Naive thymus-derived CD8-positive, alpha-beta T cell (primary cell): Measurements from ENCODE around the gene POC1A. TPM values are rescaled to one million over a fixed set of nuclear protein-coding genes. Genes with fewer than 3 reads are reported as not detected.
A peak's percentile ranks its signal among the peaks of the same experiment; 100 is the strongest.

Experiments used
- ATAC-seq, 2 donors: fragments of 150-1000 bp; cut with Tn5 transposase in 1 of 2; sonication (Bioruptor Pico), chemical (Tn5 transposase) in 1 of 2; 1 replicate in 1 of 2; 2 replicates in 1 of 2; pipeline ENCODE4 v1.10.0; 2021; ENCODE audit warnings: mild to moderate bottlenecking in 2 of 2, moderate library complexity in 2 of 2
- POLR2A ChIA-PET: fragments of 350-600 bp; sonication (Branson Sonifier 250); formaldehyde crosslinking; loops from one replicate; lab custom pipeline; 2021; ENCODE audit warnings: antibody characterized with exemption; lab: Charles Lee
- DNase-seq, 10 donors: peaks; one replicate each; pipeline versions ENCODE4 v3.0.0 to v3.0.0-alpha.2; 2020 to 2022
- H3K27ac Mint-ChIP-seq, 10 donors: one replicate each; pipeline ENCODE4 v1.8.0; 2020 to 2022; ENCODE audit warnings: mild to moderate bottlenecking in 10 of 10, mixed read lengths in 10 of 10, moderate library complexity in 4 of 10, inconsistent platforms in 1 of 10
- H3K27me3 Mint-ChIP-seq, 5 donors: one replicate each; pipeline ENCODE4 v1.8.0; 2021 to 2022; ENCODE audit warnings: mixed read lengths in 5 of 5
- H3K36me3 Mint-ChIP-seq, 3 donors: one replicate each; pipeline ENCODE4 v1.8.0; 2020 to 2022; ENCODE audit warnings: mixed read lengths in 3 of 3, mild to moderate bottlenecking in 2 of 3, inconsistent platforms in 1 of 3
- H3K4me1 Mint-ChIP-seq, 4 donors: one replicate each; pipeline ENCODE4 v1.8.0; 2021 to 2022; ENCODE audit warnings: mixed read lengths in 4 of 4
- H3K4me3 Mint-ChIP-seq, 10 donors: one replicate each; pipeline ENCODE4 v1.8.0; 2020 to 2022; ENCODE audit warnings: mild to moderate bottlenecking in 10 of 10, mixed read lengths in 10 of 10, moderate library complexity in 6 of 10, inconsistent platforms in 1 of 10
- H3K9me3 Mint-ChIP-seq, 9 donors: one replicate each; pipeline ENCODE4 v1.8.0; 2020 to 2022; ENCODE audit warnings: mixed read lengths in 9 of 9, mild to moderate bottlenecking in 3 of 9, inconsistent platforms in 1 of 9, moderate library complexity in 1 of 9
- polyA plus RNA-seq, 3 donors: library from polyadenylated mRNA; unstranded; fragments of 300-500 nt; fragmentation: Illumina TruSeq; gene quantifications; one replicate each; pipeline ENCODE4 v1.2.3, GENCODE V29; 2021
- total RNA-seq, 8 experiments: library from RNA in 2 of 8; stranded (reverse) in 2 of 8; gene quantifications; one replicate each; pipeline ENCODE4 v1.2.3 and lab custom pipeline; 2021 to 2026

POC1A gene
- total and polyA plus RNA-seq, 5 experiments from 2014 or later: 0.28 to 1.9 (median 1.1) TPM

- no peak for ATAC-seq
- no peaks in the 10 kb centered on the region for H3K36me3 Mint-ChIP-seq
- no peaks in the 10 kb centered on the region for H3K9me3 Mint-ChIP-seq
- DNase-seq: no peak
- H3K27ac Mint-ChIP-seq: peak overlapping the region in 3 of 10 donors; percentile 28 to 85 (median 56)
- peaks cover 0 to 2% (median 0%) of the 10 kb centered on the region in 5 donors for H3K27me3 Mint-ChIP-seq
- H3K4me3 Mint-ChIP-seq: no peak overlapping the region
- POLR2A ChIA-PET: interaction anchor here (0.5 to 1.4 kb wide), 3 partner anchors 12 to 96 kb away, joined by 3 to 5 read pairs (median 3); partner anchors contain the start of gene ABHD14B
- peaks cover 6 to 27% (median 13%) of the 10 kb centered on the region in 4 donors for H3K4me1 Mint-ChIP-seq
Observed at GRCh38 chr3:52069855-52070254, 84.4 kb downstream of the POC1A start.

GRCh38 chr3:52069135-52069534 is 85.1 kb downstream of the POC1A start:
- DNase-seq: no peak
- Mint-ChIP-seq H3K36me3 (no peaks in the 10 kb centered on the region), H3K27me3 (peaks cover 0 to 2% (median 0%) of the 10 kb centered on the region in 5 donors), H3K9me3 (no peaks in the 10 kb centered on the region), H3K4me3 (no peak overlapping the region), H3K27ac (peak overlapping the region in 1 of 10 donors; percentile 43), H3K4me1 (peaks cover 6 to 27% (median 13%) of the 10 kb centered on the region in 4 donors)
- POLR2A ChIA-PET: interaction anchor here (0.5 to 1.4 kb wide), 3 partner anchors 12 to 96 kb away, joined by 3 to 5 read pairs (median 3); partner anchors contain the start of gene ABHD14B
- no peak for ATAC-seq

- ATAC-seq (no peak), DNase-seq (no peak)
- H3K4me3 Mint-ChIP-seq: no peak overlapping the region
- no peaks in the 10 kb centered on the region for H3K36me3 Mint-ChIP-seq
- H3K9me3 Mint-ChIP-seq: no peaks in the 10 kb centered on the region
- peaks cover 0 to 2% (median 0%) of the 10 kb centered on the region in 5 donors for H3K27me3 Mint-ChIP-seq
- no peak overlapping the region for H3K27ac Mint-ChIP-seq
- peaks cover 6 to 27% (median 13%) of the 10 kb centered on the region in 4 donors for H3K4me1 Mint-ChIP-seq
- POLR2A ChIA-PET: interaction anchor here (1.0 to 1.4 kb wide), 2 partner anchors 11 to 63 kb away, joined by 3 to 5 read pairs; no protein-coding TSS in a partner anchor
Observed at GRCh38 chr3:52068730-52069129, 85.5 kb downstream of the POC1A start.

GRCh38 chr3:52068055-52068571 is 86.1 kb downstream of the POC1A start:
- DNase-seq: no peak
- Mint-ChIP-seq H3K9me3 (no peaks in the 10 kb centered on the region), H3K27me3 (peaks cover 0 to 2% (median 0%) of the 10 kb centered on the region in 5 donors), H3K4me1 (peaks cover 6 to 27% (median 13%) of the 10 kb centered on the region in 4 donors), H3K36me3 (no peaks in the 10 kb centered on the region), H3K27ac (no peak overlapping the region), H3K4me3 (no peak overlapping the region)
- POLR2A ChIA-PET: interaction anchor here (1.6 kb wide), 1 partner anchor 11 kb away, joined by 5 read pairs; no protein-coding TSS in a partner anchor
- no peak for ATAC-seq

- DNase-seq (no peak), ATAC-seq (no peak)
- POLR2A ChIA-PET: interaction anchor here (0.7 to 1.6 kb wide), 2 partner anchors 10 to 13 kb away, joined by 3 to 5 read pairs; no protein-coding TSS in a partner anchor
- H3K27ac Mint-ChIP-seq: peak overlapping the region in 1 of 10 donors; percentile 29
- peaks cover 0 to 2% (median 0%) of the 10 kb centered on the region in 5 donors for H3K27me3 Mint-ChIP-seq
- H3K4me3 Mint-ChIP-seq: no peak overlapping the region
- H3K9me3 Mint-ChIP-seq: no peaks in the 10 kb centered on the region
- H3K36me3 Mint-ChIP-seq: no peaks in the 10 kb centered on the region
- peaks cover 6 to 25% (median 13%) of the 10 kb centered on the region in 4 donors for H3K4me1 Mint-ChIP-seq
Observed at GRCh38 chr3:52067526-52067925, 86.7 kb downstream of the POC1A start.

- DNase-seq (no peak), ATAC-seq (no peak)
- POLR2A ChIA-PET: interaction anchor here (0.7 to 1.6 kb wide), 3 partner anchors 10 to 51 kb away, joined by 3 to 5 read pairs (median 3); no protein-coding TSS in a partner anchor
- H3K9me3 Mint-ChIP-seq: no peaks in the 10 kb centered on the region
- H3K4me3 Mint-ChIP-seq: no peak overlapping the region
- peaks cover 0 to 2% (median 0%) of the 10 kb centered on the region in 5 donors for H3K27me3 Mint-ChIP-seq
- H3K4me1 Mint-ChIP-seq: peaks cover 1 to 20% (median 10%) of the 10 kb centered on the region in 4 donors
- H3K27ac Mint-ChIP-seq: peak overlapping the region in 1 of 10 donors; percentile 29
- no peaks in the 10 kb centered on the region for H3K36me3 Mint-ChIP-seq
Observed at GRCh38 chr3:52067046-52067445, 87.2 kb downstream of the POC1A start.

GRCh38 chr3:52065264-52065756 is 88.9 kb downstream of the POC1A start:
- POLR2A ChIA-PET: interaction anchor here (1.4 kb wide), 1 partner anchor 8 kb away, joined by 4 read pairs; the partner anchor contains the start of gene DUSP7
- Mint-ChIP-seq H3K36me3 (no peaks in the 10 kb centered on the region), H3K9me3 (no peaks in the 10 kb centered on the region), H3K27ac (no peak overlapping the region), H3K4me3 (no peak overlapping the region), H3K27me3 (peaks cover 0 to 2% (median 0%) of the 10 kb centered on the region in 5 donors), H3K4me1 (peaks cover 2 to 7% (median 3%) of the 10 kb centered on the region in 4 donors)
- no peak for DNase-seq
- ATAC-seq: no peak

- H3K9me3 Mint-ChIP-seq: no peaks in the 10 kb centered on the region
- H3K36me3 Mint-ChIP-seq: no peaks in the 10 kb centered on the region
- ATAC-seq (no peak), DNase-seq (no peak)
- POLR2A ChIA-PET: interaction anchor here (0.6 kb wide), 1 partner anchor 36 kb away, joined by 3 read pairs; no protein-coding TSS in a partner anchor
- peaks cover 0 to 2% (median 0%) of the 10 kb centered on the region in 5 donors for H3K27me3 Mint-ChIP-seq
- no peak overlapping the region for H3K27ac Mint-ChIP-seq
- H3K4me3 Mint-ChIP-seq: no peak overlapping the region
- peaks cover 0 to 7% (median 5%) of the 10 kb centered on the region in 4 donors for H3K4me1 Mint-ChIP-seq
Observed at GRCh38 chr3:52064561-52064960, 89.7 kb downstream of the POC1A start.

GRCh38 chr3:52063026-52063723 is 91.0 kb downstream of the POC1A start:
- ATAC-seq: no peak
- peaks cover 0 to 7% (median 5%) of the 10 kb centered on the region in 4 donors for H3K4me1 Mint-ChIP-seq
- no peaks in the 10 kb centered on the region for H3K36me3 Mint-ChIP-seq
- no peaks in the 10 kb centered on the region for H3K27me3 Mint-ChIP-seq
- DNase-seq: no peak
- H3K9me3 Mint-ChIP-seq: no peaks in the 10 kb centered on the region
- POLR2A ChIA-PET: interaction anchor here (1.3 kb wide), 1 partner anchor 19 kb away, joined by 3 read pairs; no protein-coding TSS in a partner anchor
- peak overlapping the region in 2 of 10 donors; percentile 44 to 81 for H3K27ac Mint-ChIP-seq
- no peak overlapping the region for H3K4me3 Mint-ChIP-seq

GRCh38 chr3:52062505-52062904 is 91.7 kb downstream of the POC1A start:
- Mint-ChIP-seq H3K4me3 (no peak overlapping the region), H3K27me3 (no peaks in the 10 kb centered on the region), H3K4me1 (peaks cover 0 to 9% (median 8%) of the 10 kb centered on the region in 4 donors), H3K9me3 (no peaks in the 10 kb centered on the region), H3K36me3 (no peaks in the 10 kb centered on the region), H3K27ac (no peak overlapping the region)
- DNase-seq: no peak
- ATAC-seq: no peak
- POLR2A ChIA-PET: interaction anchor here (1.3 kb wide), 1 partner anchor 18 kb away, joined by 3 read pairs; no protein-coding TSS in a partner anchor

GRCh38 chr3:52061121-52061910 is 92.9 kb downstream of the POC1A start:
- POLR2A ChIA-PET: interaction anchor here (0.6 kb wide), 1 partner anchor 492 kb away, joined by 4 read pairs; no protein-coding TSS in a partner anchor
- H3K27ac Mint-ChIP-seq: peak overlapping the region in 2 of 10 donors; percentile 35 to 62

More at GRCh38 chr3:52061121-52061910, 92.9 kb downstream of the POC1A start:
- no peaks in the 10 kb centered on the region for H3K27me3 Mint-ChIP-seq
- DNase-seq (no peak), ATAC-seq (no peak)
- peaks cover 0 to 14% (median 12%) of the 10 kb centered on the region in 4 donors for H3K4me1 Mint-ChIP-seq
- no peaks in the 10 kb centered on the region for H3K36me3 Mint-ChIP-seq
- no peak overlapping the region for H3K4me3 Mint-ChIP-seq
- H3K9me3 Mint-ChIP-seq: no peaks in the 10 kb centered on the region
